DMS 273 (cell line): ENCODE results near the gene SCRN1.
"Not testable (repeated sequence)": the region's sequence is repeated elsewhere in the genome, so short reads cannot be mapped to it uniquely, and the experiment has no call there.

Experiments
- DNase-seq: peaks from one replicate; lab custom pipeline; 2025; ENCODE audit not compliant: unreplicated experiment; lab: John Stamatoyannopoulos, UW

SCRN1 gene

DNA sequence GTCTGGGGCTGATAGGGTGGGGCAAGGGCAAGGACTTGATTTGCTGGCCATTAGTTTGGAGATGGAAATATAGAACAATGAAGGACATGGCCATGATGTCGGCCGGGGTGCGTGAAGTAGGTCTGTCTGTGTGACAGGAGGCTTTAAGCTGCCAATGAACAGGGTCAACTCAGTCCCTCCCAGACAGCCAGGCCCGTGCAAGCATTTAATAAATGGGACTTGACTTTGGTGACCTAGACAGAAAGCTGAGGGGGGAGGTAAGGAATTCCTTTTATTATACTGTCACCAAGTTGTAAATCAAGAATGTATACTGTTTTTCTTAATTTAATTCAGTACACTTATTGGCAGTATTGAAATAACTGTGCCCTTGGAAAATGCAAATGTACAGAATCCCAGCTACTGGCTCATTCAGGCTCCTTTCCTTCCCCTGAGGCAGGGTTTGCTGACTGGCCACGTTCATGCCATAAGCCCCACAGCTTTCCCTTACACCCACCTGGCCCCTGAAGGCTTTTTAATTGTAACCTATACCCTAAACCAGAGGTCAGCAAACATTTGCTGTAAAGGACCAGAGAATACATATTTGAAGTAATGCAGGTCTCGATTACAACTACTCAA lies 96.1 kb downstream of the SCRN1 start:
- DNase-seq = no peak

DNA sequence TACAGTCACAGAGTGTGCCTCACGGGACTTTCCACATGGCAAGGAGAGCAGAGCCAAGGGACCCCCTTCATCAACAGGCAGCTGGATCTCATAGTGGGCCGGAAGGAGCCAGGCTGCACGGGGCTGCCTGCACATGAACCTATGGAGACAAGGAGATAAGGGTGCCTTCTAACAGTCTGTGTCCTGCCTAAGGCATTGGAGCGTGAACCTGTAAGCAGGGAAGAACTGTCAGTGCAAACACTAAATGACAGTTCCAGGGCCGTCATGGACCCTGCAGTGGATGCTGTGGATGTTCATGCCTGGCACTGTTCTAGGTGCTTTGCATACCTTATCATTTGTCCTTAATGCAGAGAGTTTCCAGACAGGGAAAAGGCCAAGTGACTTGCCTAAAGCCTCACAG lies 97.4 kb downstream of the SCRN1 start:
- no peak for DNase-seq

DNA sequence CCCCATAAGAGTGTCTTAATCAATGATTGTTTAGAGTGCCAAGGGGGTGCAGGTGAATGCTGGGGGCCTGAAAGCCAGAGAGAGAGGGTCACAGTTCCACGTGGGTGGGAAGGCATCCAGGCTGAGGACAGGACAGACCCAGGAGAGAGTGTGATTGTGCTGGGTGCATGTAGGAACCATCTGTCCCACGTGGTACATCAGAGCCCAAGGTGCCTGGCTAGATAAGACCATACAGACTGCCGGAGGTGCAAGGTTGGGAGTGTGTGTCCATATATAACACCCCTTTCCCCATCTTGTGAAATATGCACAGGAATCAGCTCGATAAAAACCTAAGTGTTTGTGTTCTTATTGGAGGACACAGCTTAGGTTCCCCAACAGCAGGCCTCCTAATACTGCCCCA lies 97.8 kb downstream of the SCRN1 start:
- no peak for DNase-seq

DNA sequence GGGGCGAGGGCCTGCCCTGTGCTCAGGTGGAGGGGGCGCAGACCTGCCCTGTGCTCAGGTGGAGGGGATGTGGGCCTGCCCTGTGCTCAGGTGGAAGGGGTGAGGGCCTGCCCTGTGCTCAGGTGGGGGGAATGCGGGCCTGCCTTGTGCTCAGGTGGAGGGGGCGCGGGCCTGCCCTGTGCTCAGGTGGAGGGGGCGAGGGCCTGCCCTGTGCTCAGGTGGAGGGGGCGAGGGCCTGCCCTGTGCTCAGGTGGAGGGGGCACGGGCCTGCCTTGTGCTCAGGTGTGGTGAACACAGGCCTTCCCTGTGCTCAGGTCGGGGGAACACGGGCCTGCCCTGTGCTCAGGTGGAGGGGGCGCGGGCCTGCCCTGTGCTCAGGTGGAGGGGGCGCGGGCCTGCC lies 98.8 kb downstream of the SCRN1 start:
- DNase-seq = not testable (repeated sequence)

DNA sequence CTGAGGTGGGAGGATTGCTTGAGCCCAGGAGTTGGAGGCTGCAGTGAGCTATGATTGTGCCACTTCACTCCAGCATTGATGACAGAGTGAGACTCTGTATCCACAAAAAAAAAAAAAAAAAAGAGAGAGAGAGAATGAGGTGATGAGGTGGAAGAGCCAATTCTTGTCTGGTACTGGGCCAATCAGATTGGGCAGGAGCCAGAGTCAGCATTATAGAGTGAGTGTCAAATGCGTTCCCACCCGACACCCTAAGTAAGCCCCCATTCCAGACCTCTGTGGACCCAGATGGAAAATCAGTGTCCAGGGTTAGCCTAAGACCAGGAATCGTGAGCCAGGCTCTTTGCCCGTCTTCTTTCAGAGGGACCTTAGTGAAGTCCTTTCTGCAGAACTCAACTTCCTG lies 99.3 kb downstream of the SCRN1 start:
- DNase-seq = no peak

DNA sequence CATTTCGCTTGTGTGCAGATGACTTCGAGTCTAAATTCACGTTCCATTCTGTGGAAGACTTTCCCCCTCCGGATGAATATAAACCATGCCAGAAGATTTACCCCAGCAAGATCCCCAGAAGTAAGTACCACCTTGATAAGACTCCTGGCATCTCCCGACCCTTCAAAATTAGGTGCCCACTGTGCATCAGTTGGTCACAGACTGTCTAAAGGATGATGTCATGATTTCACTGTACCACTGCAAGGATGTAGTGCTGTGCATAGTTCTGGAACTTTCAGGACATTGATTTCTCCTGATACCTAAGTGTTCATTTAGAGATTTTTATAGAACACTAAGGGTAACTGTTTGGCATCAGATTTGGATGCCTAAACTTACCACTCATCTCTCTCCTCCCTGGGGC lies 100.3 kb downstream of the SCRN1 start:
- no peak for DNase-seq

DNA sequence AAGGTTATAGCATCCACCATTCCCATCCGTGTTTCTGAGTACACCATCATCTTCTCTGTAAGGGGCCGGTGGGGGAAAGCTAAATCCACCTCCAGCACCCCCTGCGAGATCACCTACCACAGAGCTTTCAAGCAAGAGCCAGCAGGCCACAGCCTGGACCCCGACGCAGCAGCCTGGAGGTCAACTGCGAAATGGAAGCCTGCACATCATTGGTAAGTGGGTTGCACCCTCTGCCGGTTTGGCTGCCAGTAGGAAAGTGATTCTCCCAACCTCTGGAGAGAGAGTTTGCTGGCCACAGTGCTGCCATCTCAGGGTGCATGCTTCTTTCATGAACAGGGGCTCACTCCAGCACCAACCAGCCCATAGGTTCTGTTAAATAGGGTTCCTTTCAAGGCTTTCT lies 101.6 kb downstream of the SCRN1 start:
- DNase-seq = no peak

DNA sequence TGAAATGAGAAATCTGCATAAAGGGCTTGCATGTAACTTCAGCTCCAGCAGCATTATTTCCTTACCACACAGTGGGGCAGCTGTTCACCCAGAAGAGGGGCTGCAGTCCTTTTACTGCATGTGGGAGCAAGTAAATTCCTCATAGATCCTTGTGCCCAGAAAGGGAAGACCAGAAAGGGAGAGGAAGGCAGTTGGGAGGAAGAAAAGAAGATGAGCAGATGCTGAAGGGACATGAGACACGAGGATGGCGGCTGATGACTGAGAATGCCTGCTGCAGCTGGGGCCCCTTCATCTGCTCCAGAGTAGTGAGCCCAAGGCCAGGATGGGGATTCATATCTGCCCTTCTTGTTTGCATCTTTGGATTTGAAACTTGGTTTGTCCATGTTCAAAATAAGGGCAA lies 102.8 kb downstream of the SCRN1 start:
- DNase-seq = no peak

DNA sequence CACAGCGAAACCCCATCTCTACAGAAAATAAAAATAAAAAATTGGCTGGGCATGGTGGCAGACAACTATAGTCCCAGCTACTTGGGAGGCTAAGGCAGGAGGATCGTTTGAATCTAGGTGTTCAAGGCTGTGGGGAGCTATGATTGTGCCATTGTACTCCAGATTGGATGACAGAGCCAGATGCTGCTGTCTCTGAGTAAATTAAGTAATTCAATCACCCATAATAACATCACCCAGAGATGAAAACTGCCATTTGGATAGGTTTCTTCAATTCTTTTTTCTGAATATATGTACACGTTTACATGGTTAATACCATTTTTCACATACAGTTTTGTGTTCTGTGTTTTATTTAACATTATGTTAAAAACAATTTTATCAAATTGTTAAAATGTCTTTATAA lies 104.0 kb downstream of the SCRN1 start:
- DNase-seq = peak; percentile 51

DNA sequence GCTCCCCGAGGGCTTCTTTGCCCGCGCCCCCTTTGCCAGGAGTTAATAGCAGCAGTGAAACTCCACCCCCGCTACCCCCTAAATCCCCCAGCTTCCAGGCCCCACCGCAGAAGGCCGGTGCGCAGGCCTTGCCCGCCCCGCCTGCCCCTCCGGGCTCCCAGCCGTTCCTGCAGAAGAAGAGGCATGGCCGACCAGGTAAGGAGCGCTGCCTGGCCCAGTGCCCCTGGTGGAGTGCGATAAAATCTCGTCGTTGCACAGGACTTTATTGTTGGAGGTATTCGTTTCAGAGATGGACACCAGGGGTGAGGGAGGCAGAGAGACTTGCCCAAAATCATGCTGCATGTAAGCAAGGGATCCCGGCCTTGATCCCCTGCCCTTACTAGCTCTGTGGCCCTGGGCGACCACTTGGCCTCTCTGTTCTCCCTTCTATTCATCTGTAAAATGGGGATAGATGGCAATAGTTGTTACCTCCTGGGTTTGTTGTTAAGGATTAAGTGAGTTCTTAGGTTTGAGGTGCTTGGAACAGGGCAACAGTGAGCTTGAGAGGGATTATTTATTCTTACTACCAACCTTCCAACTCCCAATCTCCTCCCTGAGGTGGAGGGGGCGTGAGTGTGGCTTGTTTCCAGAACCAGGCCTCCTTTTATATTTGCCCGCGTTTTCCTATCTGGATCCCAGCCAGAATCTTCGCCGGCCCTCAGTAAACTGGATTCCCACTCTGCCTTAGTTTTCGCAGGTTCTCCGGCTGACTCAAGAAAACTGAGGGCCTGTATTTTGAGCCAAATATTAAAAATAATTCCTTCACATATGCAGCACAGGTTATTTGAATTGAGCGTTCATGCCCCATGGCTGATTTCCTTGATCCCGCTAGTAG lies 105.0 kb downstream of the SCRN1 start:
- DNase-seq = peak; percentile 65

DNA sequence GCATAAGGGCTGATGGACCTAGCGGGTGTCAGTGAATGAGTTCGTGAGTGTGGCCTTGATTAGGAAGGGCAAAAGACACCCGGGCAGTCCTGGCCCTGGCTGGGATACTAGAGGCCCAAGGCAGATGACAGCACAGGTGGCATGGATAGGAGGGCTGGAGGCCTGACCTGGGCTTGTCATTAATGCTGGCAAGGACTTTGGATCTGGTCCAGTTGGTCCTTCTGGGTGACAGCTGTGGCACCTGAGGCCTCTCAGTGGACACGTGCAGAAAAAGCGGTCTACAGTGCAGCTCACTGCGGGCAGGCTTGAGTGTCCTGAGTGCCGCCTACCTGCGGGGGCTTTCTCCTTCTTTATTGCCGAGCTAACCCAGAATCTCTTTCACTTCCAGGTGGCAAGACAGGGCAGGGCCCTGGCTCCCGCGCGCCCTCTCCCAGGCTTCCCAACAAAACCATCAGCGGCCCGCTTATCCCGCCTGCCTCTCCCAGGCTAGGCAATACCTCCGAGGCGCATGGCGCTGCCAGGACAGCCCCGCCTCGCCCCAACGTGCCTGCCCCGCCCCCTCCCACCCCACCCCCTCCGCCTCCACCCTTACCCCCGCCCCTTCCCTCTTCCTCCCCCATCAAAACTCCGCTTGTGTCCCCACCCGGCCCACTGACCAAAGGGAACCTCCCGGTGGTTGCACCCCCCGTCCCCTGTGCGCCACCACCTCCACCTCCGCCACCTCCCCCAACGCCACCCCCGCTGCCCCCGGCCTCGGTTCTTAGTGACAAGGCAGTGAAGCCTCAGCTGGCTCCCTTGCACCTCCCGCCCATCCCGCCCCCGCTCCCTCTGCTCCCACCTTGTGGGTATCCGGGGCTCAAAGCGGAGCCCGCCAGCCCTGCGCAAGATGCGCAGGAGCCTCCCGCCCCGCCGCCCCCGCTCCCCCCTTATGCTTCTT lies 105.9 kb downstream of the SCRN1 start:
- DNase-seq = peak; percentile 60

DNA sequence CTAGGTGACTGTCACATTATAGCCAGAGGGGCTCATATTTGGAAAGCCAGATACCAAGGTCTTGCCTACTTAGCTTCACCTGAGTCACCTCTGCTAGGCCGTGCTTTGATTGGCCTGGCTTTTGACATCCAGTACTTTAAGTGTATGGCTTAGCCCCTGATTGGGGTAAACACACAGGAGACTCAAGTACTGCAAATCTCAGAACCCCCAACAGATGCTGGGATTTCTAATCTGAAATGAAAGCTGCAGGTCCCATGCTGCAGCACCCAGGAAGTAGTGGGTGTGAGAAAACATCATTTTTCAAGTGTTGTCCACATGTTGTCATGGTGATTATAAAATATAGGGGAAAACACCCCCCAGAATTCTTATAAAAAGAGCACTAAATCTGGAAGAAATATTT lies 107.1 kb downstream of the SCRN1 start:
- no peak for DNase-seq

DNA sequence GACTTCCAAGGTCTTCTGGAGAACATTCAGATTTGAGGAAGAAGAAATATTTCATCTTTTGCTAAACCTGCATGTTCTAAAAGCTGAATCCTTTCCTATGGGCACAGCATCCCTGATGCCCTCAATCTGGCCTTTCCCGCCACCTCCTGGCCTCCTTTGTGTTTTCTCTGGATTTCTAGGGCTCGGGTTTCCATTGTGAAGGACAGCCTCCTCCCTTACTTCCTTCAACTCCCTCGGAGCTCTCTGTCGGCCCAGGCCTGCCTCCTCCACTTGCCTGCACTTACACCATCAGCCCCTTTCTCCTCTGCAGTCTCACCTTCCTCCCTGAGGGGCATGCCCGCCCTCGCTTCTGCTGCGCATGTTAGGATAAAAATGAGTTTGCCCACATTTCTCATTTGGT lies 107.9 kb downstream of the SCRN1 start:
- DNase-seq = peak; percentile 36

DNA sequence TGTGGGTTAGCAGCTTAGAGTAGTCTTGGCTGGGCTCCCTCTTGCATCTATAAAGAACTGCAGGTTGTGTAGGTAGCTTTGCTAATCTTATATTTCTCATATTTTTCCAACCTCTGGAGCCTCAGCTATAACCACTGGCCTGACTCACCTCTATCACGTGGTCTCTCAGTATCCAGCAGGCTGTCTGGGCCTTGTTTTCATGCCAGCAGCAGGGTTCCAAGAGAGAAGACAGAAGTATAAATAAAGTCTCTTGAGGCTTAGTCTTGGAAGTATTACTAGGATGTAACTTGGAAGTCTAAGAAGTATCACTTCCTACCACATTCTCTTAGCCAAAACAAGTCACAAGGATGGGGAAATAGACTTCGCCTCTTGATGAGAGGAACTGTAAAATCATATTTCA lies 110.0 kb downstream of the SCRN1 start:
- DNase-seq = no peak

DNA sequence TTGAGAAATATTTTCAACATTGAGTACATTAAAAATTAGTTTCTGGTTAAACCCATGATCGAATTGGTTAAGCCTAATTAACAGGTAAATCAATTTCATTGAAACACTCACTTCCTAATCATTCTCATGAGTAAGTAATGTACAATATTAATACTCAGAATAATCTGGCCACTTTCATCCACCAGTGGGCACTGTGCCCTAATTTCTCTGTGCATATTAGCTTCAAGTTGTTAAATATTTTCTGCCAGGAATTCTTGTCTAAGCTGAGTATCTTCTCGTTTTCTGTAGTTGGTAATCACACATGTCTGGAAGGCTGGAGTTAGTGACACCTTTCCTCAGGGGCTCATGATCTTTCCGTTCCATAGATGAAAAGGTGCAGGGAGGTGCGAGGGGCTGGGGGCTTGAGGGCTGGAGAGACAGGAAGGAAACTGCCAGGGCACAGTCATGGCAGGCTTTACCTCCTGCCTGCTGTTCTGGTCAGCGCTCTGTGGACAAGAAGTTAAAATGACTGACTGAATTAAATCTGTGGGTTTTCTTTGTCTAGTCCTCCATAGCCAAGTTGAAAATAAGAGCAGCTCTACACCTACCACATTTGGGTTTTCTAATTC lies 111.4 kb downstream of the SCRN1 start:
- DNase-seq = peak; percentile 91

DNA sequence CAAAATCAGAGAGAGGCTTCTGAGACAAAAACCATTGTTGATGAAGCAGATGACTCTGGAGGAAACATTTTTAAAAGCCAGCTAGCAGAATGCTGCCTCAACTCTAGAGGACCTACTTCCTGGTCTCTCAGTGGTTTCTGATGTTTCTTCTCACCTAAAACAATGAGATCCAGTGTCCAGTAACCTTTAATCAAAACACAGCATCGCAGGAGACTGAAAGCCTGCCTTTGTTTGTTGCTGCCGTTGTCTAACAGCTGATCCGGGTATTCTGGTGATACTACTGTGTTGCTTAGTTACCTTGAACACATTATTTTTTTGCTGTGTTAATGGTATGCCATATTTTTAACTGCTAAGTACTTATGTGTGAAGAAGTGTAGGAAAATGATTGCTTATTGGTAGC lies 112.4 kb downstream of the SCRN1 start:
- DNase-seq = no peak

DNA sequence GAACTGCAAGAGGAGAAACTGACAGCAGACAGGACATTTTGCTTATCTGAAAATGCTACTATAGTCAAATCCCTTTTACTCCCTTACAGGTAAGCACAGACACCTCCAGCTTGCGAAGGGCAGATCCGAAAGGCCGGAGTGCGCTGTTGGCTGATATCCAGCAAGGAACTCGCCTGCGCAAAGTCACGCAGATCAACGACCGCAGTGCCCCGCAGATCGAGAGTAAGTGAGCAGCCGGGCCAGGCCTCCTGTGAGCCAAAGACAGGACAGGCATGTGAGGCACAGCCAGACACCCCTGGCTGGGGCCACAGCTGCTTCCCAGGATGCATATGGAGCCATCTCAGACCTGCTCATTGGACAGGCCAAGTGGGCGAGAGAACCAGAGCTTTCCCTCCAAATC lies 113.9 kb downstream of the SCRN1 start:
- no peak for DNase-seq

DNA sequence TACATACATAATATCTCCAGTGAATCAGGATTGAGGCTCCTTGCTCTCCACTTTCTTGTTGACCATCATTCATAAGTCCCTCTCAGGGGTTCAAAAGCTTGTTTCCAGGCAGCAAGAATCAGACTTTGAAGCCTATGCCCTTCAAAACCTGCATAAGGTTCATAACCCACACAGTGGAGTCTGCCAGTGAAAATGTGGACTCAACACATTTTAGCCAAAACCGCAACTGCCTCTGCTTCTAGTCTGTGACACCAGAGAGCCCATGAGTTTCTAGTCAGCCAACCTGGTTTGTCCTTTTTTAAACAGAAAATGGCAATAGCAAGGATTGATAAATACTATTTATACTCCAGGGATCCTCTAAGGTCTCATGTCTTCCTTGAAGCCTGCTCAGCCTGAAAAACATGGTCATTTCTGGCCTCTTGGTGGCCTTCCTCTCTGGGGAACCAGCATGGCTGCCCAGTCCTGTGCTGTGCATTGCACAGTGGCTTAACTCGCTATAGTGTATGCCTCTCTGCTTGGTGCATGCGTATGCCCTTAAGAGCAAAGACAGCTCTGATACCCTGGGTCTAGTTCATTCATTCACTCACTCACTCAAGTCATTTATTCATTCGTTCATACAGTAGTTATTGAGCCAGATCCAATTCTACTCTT lies 115.8 kb downstream of the SCRN1 start:
- no peak for DNase-seq

DNA sequence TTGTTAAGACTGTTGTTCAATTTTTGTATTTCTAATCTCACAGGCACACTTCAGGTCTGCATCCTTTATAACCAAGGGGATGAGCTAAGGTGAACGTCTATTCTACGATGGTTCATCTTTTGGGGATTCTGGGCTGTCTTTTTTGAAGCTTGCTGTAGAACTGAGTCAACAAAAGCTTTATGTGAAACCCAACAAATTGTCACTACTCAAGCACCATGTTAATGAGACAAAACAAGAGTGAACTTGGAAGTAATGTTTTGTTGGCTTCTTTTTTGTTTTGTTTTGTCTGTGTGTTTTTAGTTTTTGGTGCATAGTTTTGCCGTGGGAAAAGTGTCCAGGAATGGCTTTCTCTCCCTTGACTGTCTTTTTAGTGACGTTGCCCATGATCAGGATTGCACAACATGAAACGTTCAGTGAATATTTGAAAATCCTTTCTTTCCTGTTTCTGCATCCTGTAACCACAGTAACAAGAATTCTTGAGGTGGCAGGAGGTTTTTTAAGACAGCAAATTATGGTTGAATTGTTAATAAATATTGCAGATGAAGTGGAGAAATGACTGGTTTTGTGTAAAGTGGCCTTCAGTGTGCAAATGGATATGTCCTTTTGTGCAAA lies 117.7 kb downstream of the SCRN1 start:
- DNase-seq = no peak
